ENCODE data around the gene UGT1A6.
A peak's percentile ranks its signal among the peaks of the same experiment; 100 is the strongest.

UGT1A6 gene

GRCh38 chr2:233802132-233802815, 109.6 kb downstream of the UGT1A6 start:
- no peak for DNase-seq (ENCODE audit: low spot score)

GRCh38 chr2:233803292-233803911, 110.7 kb downstream of the UGT1A6 start:
- no peak for DNase-seq (ENCODE audit: low spot score)

- no peak for DNase-seq (ENCODE audit: low spot score)
These were observed 111.3 kb downstream of the UGT1A6 start for GRCh38 chr2:233803994-233804393.

- DNase-seq (ENCODE audit: low spot score) = no peak
These were observed 114.7 kb downstream of the UGT1A6 start for GRCh38 chr2:233807215-233807865.

- DNase-seq (ENCODE audit: low spot score) = no peak
These were observed 115.6 kb downstream of the UGT1A6 start for GRCh38 chr2:233807966-233808935.

GRCh38 chr2:233810385-233810784, 117.7 kb downstream of the UGT1A6 start:
- no peak for DNase-seq (ENCODE audit: low spot score)

- DNase-seq (ENCODE audit: low spot score) = no peak
These were observed 118.4 kb downstream of the UGT1A6 start for GRCh38 chr2:233811087-233811486.

GRCh38 chr2:233811732-233812131, 119.0 kb downstream of the UGT1A6 start:
- DNase-seq (ENCODE audit: low spot score) = no peak

GRCh38 chr2:233813236-233814055, 120.8 kb downstream of the UGT1A6 start:
- DNase-seq (ENCODE audit: low spot score) = no peak

- peak; percentile 75 for DNase-seq (ENCODE audit: low spot score)
These were observed 121.6 kb downstream of the UGT1A6 start for GRCh38 chr2:233814056-233814835.

- no peak for DNase-seq (ENCODE audit: low spot score)
These were observed 123.2 kb downstream of the UGT1A6 start for GRCh38 chr2:233815861-233816260.

GRCh38 chr2:233816334-233816733, 123.6 kb downstream of the UGT1A6 start:
- no peak for DNase-seq (ENCODE audit: low spot score)

GRCh38 chr2:233816771-233817170, 124.1 kb downstream of the UGT1A6 start:
- DNase-seq (ENCODE audit: low spot score) = no peak

GRCh38 chr2:233817361-233817911, 124.7 kb downstream of the UGT1A6 start:
- DNase-seq (ENCODE audit: low spot score) = no peak

GRCh38 chr2:233817995-233818638, 125.4 kb downstream of the UGT1A6 start:
- no peak for DNase-seq (ENCODE audit: low spot score)

GRCh38 chr2:233818639-233819621, 126.2 kb downstream of the UGT1A6 start:
- DNase-seq (ENCODE audit: low spot score) = no peak

GRCh38 chr2:233819884-233820773, 127.4 kb downstream of the UGT1A6 start:
- no peak for DNase-seq (ENCODE audit: low spot score)

Measured in iPS-NIHi11 (cell line).